HL-60 (cell line): ENCODE results near the gene DNAH7.

ENCODE experiments used
- CTCF ChIP-seq: IDR thresholded peaks from one replicate; pipeline ENCODE4 v1.5.1; 2011; ENCODE audit warnings: low read length, control low read depth, inconsistent platforms; ENCODE audit not compliant: insufficient read depth
- GABPA ChIP-seq: IDR thresholded peaks from 2 replicates; pipeline ENCODE4 v1.6.1; 2012; ENCODE audit warnings: low read depth
- POLR2AphosphoS5 ChIP-seq: IDR thresholded peaks from 2 replicates; pipeline ENCODE4 v1.6.1; 2012; ENCODE audit warnings: low read depth
- SPI1 ChIP-seq: IDR thresholded peaks from 2 replicates; pipeline ENCODE4 v1.6.1; 2012; ENCODE audit warnings: low read depth, mild to moderate bottlenecking, borderline replicate concordance

GRCh38 chr2:195998070-195998469 lies 70.6 kb downstream of the DNAH7 start:
- TF ChIP-seq CTCF = no peak
- no peak for TF ChIP-seq POLR2AphosphoS5
- TF ChIP-seq GABPA = no peak
- no peak for TF ChIP-seq SPI1
